H7 (cell line): ENCODE results near the gene TRMT1L. TPM values are rescaled to one million over a fixed set of nuclear protein-coding genes. Genes with fewer than 3 reads are reported as not detected.
A peak's percentile ranks its signal among the peaks of the same experiment; 100 is the strongest.

Experiments used
- DNase-seq: peaks from one replicate; pipeline ENCODE4 v3.0.0; 2012
- H3K27me3 ChIP-seq: 2 replicates; pipeline ENCODE4 v1.6.0; 2011; ENCODE audit warnings: mild to moderate bottlenecking, low read length; ENCODE audit not compliant: control insufficient read depth, insufficient read depth
- H3K36me3 ChIP-seq: replicated peaks from 2 replicates; pipeline ENCODE4 v1.5.1; 2011; ENCODE audit warnings: low read length; ENCODE audit not compliant: control insufficient read depth, insufficient read depth
- H3K4me3 ChIP-seq: 2 replicates; pipeline ENCODE4 v1.5.1; 2011; ENCODE audit warnings: low read depth, mild to moderate bottlenecking, control low read depth, low read length, moderate library complexity; ENCODE audit not compliant: insufficient read depth
- total RNA-seq: library from RNA; depleted of rRNA; stranded (reverse); fragments of >200 nt; shearing (Covaris generic); gene quantifications from 2 replicates; pipeline ENCODE4 v1.2.3, GENCODE V29; 2014

Gene TRMT1L
- total RNA-seq, 1 experiment from 2014 or later: 24.5 TPM

DNA sequence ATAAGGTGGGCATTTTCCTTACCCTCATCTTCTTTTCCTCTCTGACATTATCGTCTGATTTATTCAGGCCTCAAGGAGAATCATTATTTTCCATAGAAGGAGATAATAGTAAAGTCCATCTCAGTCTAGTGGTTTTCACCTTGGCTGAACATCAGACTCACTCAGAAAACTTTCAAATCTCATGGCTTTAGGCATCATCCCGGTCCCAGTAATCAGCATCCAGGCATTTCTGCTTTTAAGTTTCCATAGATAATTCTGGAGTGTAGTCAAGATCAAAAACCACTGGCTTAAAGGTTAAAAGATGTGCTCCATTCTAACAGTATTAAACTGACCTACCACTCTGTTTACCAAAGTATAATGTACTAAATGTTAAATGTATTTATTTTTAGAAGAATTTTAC is 62.0 kb downstream of the TRMT1L start:
- peaks cover 2% of the 10 kb centered on the region for H3K36me3 ChIP-seq
- H3K4me3 ChIP-seq: no peak overlapping the region
- H3K27me3 ChIP-seq: no peaks in the 10 kb centered on the region
- no peak for DNase-seq

DNA sequence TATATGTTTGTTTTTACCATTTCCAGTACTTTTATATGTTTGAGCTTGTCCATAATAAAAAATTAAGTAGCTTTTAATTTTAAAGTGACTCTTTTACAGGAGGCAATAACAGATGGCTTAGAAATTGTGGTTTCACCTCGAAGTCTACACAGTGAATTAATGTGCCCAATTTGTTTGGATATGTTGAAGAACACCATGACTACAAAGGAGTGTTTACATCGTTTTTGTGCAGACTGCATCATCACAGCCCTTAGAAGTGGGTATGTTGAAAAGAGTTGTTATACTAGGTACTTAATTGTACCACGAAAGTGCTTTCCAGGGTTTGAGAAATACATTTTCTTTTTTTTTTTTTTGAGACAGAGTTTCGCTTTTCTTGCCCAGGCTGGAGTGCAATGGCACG is 65.3 kb downstream of the TRMT1L start:
- Histone ChIP-seq H3K27me3 (no peaks in the 10 kb centered on the region), H3K36me3 (no peaks in the 10 kb centered on the region; the same call in none of the 2 replicates), H3K4me3 (no peak overlapping the region)

GRCh38 chr1:185087746-185088145 is 69.0 kb downstream of the TRMT1L start:
- Histone ChIP-seq H3K27me3 (no peaks in the 10 kb centered on the region), H3K4me3 (no peak overlapping the region), H3K36me3 (no peaks in the 10 kb centered on the region; the same call in none of the 2 replicates)
- DNase-seq: no peak

More for the DNA sequence above, 65.3 kb downstream of the TRMT1L start:
- no peak for DNase-seq

GRCh38 chr1:185087101-185087500 is 69.7 kb downstream of the TRMT1L start:
- no peak for DNase-seq
- Histone ChIP-seq H3K4me3 (no peak overlapping the region), H3K27me3 (no peaks in the 10 kb centered on the region), H3K36me3 (no peaks in the 10 kb centered on the region; the same call in none of the 2 replicates)

DNA sequence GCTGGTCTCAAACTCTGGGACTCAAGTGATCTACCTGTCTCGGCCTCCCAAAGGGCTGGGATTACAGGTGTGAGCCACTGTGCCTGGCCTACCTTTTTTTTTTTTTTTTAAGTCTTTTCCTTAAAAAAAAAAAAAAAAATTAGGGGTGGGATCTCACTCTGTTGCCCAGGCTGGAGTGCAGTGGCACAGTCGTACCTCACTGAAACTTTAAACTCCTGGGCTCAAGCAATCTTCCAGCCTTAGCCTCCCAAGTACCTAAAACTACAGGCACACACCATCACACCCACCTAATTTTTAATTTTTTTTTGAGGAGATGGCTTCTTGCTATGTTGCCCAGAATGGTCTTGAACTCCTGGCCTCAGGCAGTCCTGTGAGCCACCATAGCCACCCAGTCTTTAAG is 72.9 kb downstream of the TRMT1L start:
- H3K36me3 ChIP-seq: no peaks in the 10 kb centered on the region; the same call in none of the 2 replicates
- no peaks in the 10 kb centered on the region for H3K27me3 ChIP-seq
- DNase-seq: no peak
- H3K4me3 ChIP-seq: no peak overlapping the region

GRCh38 chr1:185080422-185080821 is 76.3 kb downstream of the TRMT1L start:
- DNase-seq: no peak
- Histone ChIP-seq H3K36me3 (no peaks in the 10 kb centered on the region), H3K4me3 (no peak overlapping the region), H3K27me3 (no peaks in the 10 kb centered on the region)

- Histone ChIP-seq H3K4me3 (no peak overlapping the region), H3K36me3 (no peaks in the 10 kb centered on the region), H3K27me3 (no peaks in the 10 kb centered on the region)
- DNase-seq: no peak
Measured at GRCh38 chr1:185077374-185077773, 79.4 kb downstream of the TRMT1L start.

- Histone ChIP-seq H3K4me3 (no peak overlapping the region), H3K27me3 (no peaks in the 10 kb centered on the region), H3K36me3 (no peaks in the 10 kb centered on the region)
- no peak for DNase-seq
Measured at GRCh38 chr1:185075476-185075875, 81.3 kb downstream of the TRMT1L start.

- no peaks in the 10 kb centered on the region for H3K36me3 ChIP-seq
- H3K27me3 ChIP-seq: no peaks in the 10 kb centered on the region
- H3K4me3 ChIP-seq: no peak overlapping the region
- DNase-seq: peak; percentile 24
Measured at GRCh38 chr1:185074307-185074706, 82.4 kb downstream of the TRMT1L start.

DNA sequence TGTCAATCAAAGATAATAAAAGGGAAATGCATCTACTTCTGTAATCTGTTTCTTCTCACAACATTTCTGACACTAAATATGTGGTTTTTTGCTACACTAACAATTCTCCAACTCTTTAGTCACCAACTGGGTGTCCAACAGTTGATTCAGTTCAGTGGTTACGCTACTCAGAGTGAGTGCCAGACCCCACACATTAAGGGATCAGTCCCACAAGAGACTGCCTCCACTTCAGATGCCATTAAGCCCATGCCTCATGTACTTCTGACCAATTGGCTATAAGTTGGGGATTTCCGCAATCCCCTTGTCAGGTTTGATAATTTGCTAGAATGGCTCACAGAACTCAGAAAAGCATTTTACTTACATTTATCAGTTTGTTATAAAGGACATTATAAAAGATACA is 83.0 kb downstream of the TRMT1L start:
- DNase-seq: no peak
- Histone ChIP-seq H3K4me3 (no peak overlapping the region), H3K27me3 (no peaks in the 10 kb centered on the region), H3K36me3 (no peaks in the 10 kb centered on the region)

DNA sequence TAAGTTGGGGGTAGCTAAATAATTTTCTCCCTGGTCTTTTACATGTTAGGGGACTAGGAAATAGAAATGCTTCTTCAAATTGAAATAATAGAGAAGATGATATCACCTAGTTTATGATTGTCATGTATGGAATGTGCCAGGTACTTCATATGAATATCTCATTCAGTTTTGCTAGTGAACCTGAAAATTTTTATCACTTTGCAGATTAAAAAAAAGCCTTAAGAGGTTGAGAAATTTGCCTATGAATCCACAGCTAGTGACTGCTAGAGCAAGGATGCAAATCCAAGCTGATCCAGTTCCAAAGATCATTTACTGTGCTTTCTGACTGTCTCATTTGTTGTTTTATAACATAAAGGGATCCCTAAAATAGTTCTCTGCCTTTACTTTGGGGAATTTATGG is 86.7 kb downstream of the TRMT1L start:
- no peaks in the 10 kb centered on the region for H3K36me3 ChIP-seq
- no peak for DNase-seq
- no peaks in the 10 kb centered on the region for H3K27me3 ChIP-seq
- H3K4me3 ChIP-seq: no peak overlapping the region

GRCh38 chr1:185069202-185069772 is 87.5 kb downstream of the TRMT1L start:
- DNase-seq: no peak
- H3K36me3 ChIP-seq: no peaks in the 10 kb centered on the region
- H3K27me3 ChIP-seq: no peaks in the 10 kb centered on the region
- no peak overlapping the region for H3K4me3 ChIP-seq

GRCh38 chr1:185068341-185068740 is 88.4 kb downstream of the TRMT1L start:
- H3K36me3 ChIP-seq: no peaks in the 10 kb centered on the region
- no peak for DNase-seq
- H3K4me3 ChIP-seq: no peak overlapping the region
- no peaks in the 10 kb centered on the region for H3K27me3 ChIP-seq
